GM21723 (cell line): ENCODE measurements around the gene ALG3.
A peak's percentile ranks its signal among the peaks of the same experiment; 100 is the strongest.

Experiments
- ATAC-seq: cut with Tn5 transposase; IDR thresholded peaks from one replicate; pipeline ENCODE4 v1.9.1; 2021; ENCODE audit warnings: mild to moderate bottlenecking, moderate library complexity; ENCODE audit not compliant: unreplicated experiment

ALG3 gene

DNA sequence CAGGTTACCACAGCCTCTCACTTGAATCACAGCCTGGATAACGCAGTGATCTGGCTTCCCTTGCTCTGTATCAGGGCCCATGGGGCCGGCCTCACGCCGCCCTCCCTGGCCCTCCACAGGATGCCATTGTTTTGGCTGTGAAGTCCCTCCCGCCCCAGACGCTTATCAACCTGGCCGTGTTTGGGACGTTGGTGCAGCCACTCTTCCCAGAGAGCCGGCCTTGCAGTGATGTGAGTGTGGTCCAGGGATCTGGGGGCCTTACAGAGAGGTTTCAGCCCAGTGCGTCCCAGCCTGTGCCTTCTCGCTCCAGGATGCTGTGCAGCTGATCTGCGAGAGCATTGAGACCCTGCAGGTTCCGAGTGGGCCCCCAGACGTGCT lies 12.7 kb downstream of the ALG3 start:
- no peak for ATAC-seq

- no peak for ATAC-seq
These were observed 13.3 kb downstream of the ALG3 start for GRCh38 chr3:184235381-184236032.

GRCh38 chr3:184234671-184235380 lies 13.9 kb downstream of the ALG3 start:
- ATAC-seq = no peak

GRCh38 chr3:184234224-184234623 lies 14.5 kb downstream of the ALG3 start:
- ATAC-seq = no peak

GRCh38 chr3:184233127-184233843 lies 15.5 kb downstream of the ALG3 start:
- ATAC-seq = no peak

GRCh38 chr3:184231671-184232070 lies 17.1 kb downstream of the ALG3 start:
- ATAC-seq = no peak

DNA sequence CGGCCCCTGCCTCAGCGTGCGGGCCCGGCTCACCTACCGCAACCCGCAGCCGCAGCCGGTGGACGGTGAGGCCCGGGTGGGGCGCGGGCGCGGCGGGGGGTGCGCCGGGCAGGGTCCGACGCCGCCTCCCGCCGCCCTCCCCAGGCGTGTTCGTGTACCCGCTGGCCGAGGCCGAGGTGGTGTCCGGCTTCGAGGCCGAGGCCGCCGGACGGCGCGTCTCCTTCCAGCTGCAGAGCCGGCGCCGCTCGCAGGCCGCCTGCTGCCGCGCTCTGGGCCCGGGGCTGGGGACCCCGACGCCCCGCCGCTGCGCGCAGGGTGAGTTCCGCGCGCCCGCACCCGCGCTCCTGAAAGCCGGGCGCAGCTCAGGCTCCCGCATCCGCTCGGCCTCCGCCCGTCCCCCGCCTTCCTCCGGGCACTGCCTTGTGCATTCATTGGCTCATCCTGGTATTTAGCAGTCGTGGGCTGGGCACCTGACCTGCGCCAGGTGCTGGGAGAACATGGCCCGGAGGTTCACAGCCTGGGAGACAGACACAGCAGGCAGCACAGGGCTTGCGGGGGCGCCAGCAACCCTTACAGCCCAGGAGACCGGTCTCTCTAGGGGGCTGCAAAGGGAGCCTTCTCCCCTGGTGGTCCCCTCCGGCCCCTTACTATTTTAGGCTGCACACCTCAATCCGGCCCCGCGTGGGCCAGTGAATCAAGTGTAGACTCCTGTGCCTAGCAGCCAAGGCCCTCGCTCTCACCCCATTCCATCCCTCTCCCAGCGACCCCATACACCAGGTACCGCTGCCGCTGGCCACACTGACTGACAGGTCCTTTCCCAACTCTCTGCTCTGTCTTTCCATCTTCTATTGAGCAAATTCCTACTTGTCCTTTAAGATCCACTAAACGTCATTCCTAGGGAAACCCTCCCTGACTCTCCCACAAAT lies 17.9 kb downstream of the ALG3 start:
- ATAC-seq = no peak

- no peak for ATAC-seq
These were observed 18.6 kb downstream of the ALG3 start for GRCh38 chr3:184230081-184230602.

DNA sequence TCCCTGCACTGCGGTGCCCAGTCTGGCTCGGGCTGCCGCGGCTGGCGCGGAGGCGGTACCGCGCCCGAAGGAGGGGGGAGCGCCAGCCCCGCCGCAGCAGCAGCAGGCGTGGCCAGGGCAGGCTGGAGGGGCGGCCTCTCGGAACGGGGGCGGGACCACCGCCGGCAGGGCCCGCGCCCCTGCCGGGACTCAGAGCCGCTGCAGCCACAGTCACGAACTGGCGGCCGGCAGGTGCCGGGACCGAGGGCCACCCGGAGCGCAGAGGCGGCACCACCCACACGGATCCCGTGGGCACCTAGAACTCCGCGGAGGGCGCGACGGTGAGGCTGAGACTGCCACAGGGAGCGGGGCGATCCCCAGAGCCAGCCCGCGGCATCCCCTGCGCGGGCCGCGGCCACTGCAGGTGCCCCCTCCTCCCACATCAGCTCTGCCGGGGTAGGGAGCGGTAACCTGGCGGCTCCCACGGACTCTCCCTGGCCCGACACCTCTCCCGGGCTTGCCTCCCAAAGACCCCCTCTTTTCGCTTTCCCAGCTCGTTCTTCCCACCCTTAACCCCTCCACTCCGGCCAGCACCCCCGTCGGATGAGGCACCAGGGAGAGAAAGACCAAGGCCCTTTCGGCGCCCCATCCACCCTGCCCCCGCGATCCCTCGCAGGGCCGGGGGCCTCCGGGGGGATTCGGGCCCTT lies 19.2 kb downstream of the ALG3 start, which contains the start of gene VWA5B2:
VWA5B2 (plus strand) TSS at position 192 of the 687 bp plus-strand sequence. CDS start 944 bp downstream, outside the sequence.
- peak; percentile 73 for ATAC-seq

DNA sequence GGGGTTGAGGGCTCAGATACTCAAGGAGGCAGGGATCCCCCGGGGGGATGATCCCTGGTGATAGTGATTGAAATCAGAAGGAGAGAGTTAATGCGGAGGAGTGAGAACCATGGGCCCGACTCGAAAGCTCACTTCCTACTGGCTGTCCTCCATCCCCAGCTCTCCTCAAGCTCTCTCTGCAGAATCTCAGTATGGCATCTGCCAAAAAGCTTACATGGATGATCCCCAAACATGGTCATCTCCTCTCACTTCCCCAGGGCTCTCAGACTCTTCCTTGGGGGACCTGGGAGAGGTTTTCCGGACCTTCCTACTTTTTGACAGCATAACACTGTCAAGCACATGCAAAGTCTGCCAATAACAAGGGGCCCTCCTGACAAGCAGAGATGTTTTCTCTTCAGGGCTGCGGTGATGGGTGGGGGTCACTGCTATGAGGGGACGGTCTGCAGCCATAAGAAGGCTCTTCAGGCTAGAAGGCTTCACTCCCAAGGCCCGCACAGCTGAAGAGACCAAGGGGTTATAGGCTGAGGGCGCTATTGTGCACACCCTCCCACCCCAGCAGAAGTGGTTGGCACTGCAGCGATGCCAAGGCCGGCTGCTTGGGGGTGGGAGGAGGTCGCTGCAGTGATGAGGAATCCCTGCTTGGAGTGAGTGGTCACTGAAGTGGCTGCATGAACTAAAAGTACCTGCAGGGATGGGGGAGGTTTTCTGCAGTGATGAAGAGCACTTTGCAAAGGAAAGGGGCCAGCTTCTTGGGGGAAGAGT lies 20.2 kb downstream of the ALG3 start:
- no peak for ATAC-seq

- ATAC-seq = peak; percentile 57
These were observed 21.3 kb downstream of the ALG3 start for GRCh38 chr3:184227481-184227935.

DNA sequence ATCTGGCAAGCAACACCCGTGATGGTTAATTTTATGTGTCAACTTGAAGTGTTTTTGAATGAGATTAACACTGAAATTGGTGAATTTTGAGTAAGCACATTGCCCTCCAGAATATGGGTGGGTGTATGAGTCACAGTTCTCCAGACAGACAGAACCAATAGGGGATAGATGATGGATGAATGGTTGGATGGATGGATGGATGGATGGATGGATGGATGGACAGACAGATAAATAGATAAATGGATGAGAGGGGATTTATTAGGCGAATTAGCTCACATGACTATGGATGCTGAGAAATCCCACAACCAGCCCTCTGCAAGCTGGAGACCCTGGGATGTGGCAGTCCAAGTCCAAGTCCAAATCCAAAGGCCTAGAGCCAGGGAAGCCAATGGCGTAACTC lies 24.8 kb downstream of the ALG3 start:
- ATAC-seq = no peak

DNA sequence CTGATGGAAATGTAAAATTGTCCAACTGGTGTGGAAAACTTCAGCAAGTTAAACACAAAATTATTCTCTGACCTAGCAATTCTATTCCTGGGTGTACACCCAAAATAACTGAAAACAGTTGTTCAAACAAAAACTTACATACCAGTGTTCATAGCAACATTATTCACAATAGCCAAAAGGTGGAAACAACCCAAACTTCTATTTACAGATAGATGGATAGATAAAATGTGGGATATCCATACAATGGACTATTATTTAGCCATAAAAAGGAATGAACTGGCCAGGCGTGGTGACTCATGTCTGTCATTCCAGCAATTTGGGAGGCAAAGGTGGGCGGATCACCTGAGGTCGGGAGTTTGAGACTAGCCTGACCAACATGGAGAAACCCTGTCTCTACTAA lies 26.2 kb downstream of the ALG3 start:
- ATAC-seq = no peak

DNA sequence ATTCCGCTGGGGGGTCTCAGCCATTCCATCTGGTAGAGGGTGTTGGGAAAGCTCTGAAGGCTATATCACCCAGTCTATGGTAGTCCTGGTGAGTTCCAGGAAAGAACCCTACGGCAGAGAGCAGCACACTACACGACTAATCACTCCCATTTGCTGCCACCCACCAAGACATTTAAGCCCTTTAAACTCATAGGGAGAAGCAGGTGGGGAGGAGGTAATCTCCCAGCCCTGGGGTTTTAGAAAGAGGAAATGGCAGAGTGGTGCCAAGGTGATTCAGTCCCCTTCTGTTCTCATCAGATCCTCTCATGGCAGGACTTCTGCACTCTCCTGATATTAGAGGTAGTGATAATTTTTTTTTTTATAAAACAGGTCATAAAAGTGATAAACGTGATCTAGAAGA lies 29.9 kb downstream of the ALG3 start:
- ATAC-seq = no peak

- no peak for ATAC-seq
These were observed 37.0 kb downstream of the ALG3 start for GRCh38 chr3:184211718-184212117.

DNA sequence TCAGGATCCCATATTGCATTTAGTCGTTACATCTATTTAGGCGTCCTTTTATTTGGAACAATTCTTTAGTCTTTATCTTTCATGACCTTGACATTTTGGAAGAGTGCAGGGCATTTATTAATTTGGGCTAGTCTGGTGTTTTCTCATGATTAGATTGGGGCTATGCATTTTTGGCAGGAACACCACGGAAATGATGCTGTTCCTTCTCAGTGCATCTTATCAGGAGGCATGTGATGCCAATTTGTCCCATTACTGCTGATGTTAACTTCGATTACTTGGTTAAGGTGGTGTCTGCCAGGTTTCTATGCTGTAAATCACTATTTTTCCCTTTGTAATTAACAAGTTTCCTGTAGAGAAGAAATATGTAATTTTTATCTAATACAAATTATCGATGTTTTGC lies 37.5 kb downstream of the ALG3 start:
- no peak for ATAC-seq

DNA sequence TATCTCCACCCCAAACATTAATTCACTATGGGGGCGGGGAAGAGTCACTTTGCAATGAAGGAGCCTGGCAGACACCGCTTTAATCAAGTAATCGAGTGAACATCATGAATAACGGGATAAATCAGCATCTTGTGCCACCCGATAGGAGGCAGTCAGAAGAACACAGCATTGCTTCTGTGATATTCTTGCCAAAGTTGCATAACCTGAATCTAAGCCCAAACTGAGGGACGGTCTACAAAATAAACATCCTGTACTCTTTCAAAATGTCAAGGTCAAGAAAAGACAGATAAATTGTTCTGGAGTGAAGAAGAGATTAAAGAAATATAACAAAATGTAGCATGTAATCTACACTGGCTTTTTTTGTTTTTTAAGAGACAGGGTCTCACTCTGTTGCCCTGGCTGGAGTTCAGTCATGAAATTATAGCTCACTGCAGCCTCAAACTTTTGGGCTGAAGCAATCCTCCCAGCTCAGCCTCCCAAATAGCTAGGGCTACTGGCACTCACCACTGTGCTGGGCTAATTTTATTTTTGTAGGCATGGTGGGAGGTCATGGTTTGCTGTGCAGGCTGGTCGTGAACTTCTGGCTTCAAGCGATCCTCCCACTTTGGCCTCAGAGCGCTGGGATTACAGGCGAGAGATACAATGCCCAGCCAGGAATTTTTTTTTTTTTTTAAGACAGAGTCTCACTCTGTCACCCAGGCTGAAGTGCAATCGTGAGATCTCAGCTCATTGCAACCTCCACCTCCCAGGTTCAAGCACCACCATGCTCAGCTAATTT lies 39.4 kb downstream of the ALG3 start:
- no peak for ATAC-seq

GRCh38 chr3:184203526-184203925 lies 45.2 kb downstream of the ALG3 start:
- ATAC-seq = no peak
